ENCODE data around the gene ASB10.

Gene ASB10

DNA sequence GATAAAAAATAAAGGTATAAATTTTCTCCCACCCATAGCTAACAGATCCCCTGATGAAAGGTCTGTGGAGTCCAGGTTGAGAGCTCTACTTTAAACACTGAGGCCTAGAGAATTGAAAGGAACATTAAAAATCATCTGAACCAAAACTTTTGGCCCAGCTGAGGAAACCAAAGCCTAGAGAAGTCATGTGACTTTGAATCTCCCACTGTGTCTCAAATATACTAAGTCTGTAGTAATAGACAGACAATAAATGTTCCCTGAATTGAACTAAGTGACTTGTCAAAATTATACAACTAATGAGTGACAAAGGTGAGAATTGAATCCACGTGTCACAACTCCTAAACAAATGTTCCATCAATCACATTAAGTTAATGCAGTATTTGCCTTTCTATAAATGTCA, 25.3 kb downstream of the ASB10 start:
- no peak for DNase-seq

DNA sequence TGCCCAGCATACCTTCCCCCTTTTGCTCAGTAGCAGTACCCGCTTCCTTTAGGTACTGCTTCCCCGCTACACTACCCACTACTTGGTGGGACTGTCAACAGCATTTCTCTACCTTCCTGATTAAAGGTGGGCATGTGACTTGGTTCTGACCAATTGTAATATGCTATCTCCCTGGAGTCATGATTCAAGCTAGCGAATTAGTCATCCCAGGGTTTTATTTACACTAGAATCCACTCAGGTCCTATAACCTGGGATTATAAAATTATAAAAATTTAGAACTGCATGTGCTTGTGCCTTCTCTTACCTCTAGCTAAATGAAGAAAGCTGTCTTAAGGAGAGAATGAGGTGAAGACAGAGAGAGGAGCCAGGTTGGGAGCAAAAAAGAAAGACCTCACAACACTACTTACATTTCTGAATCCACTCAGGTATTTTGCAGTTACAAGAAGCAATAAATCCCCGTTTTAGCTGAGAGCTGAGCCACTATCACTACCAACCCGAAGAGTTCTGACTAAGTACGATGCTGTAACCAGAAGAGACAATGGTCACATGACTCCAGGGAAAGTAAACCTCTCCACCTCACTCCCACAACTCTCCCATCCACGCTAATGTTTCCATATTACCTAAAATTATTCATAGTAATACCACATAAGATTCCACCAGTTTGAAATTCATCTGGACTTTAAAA, 29.3 kb downstream of the ASB10 start:
- no peak for DNase-seq

DNA sequence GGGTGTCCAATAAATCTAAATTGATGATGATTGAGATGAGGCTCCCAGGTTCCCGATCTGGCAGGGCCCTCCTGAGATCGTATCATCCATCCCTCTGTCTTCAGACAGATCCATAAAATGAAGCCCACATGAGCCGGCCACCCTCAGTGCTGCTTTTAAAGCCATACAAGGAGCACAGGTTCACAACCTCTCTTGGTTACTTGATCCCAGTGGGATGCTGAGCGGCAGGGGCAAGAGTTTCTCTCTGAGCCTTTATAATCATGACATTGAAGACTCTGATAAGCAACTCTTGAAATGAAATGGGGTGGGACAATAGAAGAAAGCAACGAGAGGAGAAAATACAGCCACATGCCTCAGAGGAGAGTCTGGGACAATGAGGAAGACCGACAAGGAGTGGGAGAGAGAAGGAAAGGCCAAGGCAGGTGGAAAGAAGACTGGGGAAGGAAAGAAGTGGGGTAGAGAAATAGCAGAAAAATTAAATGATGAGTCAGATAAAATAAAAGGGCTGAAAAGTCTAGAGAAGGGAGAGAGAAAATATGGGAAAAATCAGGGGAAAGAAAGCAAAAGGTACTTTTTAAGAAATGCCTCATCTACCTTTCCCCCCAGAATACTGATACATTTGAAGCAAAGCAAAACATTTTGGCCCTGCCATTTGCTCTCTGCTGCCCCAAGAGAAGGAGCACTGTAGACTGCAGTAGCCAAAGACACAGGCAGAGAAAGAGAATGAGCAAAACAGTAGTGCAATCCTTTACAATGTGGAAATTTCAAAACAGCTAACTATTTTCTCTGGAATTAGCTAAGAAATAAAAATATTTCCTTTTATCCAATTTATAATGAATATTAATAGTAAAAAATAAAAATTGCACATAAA, 34.2 kb downstream of the ASB10 start:
- no peak for DNase-seq

DNA sequence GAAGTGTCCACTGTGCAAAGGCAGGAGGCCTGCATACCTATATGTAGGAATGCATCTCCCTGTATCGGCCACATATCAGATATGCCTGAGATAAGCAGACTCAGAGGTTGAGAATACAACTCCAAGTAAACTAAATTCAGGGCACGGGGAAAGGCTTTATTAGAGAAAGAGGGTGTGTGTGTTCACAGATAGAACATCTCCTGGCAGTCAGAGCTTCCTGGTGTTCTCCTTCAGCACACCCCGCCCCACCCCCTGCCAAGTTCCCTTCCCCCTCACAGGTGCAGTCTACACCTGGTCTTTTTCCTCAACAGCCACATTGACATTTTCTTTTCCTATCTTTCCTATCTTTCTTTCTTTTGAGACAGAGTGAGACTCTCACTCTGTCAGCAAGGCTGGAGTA, 36.7 kb downstream of the ASB10 start:
- no peak for DNase-seq

DNA sequence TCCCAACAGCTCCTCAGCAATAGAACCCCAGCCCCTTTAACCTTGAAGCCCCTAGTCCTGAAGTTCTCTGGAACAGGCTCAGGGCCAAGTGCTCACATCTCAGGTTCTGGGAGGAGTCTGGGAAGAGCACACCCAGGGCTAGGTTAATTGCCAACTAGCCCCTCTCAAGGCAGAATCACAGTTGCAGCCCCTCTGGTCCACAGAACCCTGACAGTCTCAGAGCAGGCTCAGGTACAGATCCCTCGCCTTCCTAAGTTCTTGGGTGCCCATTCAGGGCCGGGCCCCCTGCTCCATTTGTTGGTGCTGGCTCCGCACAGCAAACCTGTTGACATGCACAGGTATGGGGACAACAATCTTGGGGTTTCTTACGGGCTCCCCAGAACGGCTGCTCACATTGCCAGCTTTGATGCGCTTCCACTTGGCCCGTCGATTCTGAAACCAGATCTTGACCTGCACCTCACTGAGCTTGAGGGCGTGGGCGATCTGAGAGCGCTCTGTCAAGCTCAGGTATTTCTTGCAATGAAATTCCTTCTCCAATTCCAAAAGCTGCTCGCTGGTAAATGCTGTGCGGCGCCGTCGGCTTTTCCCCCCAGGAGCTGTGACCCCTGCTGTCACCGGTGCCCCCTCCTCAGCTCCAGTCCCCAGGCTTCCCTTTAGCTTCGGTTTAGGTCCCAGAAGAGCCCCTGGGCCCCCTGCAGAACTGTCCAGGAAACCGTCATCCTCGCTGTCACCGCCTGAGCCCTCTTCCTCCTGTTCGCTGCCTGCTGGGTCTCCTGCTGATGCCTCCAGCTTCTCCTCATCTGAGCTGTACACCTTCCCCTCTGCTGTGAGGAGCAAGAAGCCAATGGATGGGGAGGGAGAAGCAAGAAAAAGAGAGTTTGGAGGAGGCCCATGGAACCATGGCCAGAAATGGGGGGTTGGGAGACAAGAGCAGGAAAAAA, 38.5 kb downstream of the ASB10 start:
- no peak for DNase-seq

DNA sequence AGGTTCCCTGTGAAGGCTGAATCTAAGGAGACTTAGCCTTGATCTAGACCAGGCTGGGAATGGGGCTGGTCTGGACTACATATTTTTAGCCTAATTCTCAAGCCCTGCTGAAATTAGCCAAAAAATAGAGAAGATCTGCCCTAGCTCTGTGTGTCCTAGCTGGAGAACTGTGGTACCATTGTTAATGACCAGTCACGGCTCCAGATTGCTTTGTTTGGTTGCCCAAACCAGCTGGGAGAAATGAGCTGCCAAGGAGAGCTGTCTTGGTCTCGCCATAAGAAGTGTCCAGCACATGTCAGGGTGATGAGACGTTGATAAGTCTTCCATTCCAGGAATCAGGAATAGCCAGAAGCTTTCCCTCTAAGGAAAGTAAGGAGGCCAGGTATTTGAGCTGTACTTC, 40.3 kb downstream of the ASB10 start:
- no peak for DNase-seq

DNA sequence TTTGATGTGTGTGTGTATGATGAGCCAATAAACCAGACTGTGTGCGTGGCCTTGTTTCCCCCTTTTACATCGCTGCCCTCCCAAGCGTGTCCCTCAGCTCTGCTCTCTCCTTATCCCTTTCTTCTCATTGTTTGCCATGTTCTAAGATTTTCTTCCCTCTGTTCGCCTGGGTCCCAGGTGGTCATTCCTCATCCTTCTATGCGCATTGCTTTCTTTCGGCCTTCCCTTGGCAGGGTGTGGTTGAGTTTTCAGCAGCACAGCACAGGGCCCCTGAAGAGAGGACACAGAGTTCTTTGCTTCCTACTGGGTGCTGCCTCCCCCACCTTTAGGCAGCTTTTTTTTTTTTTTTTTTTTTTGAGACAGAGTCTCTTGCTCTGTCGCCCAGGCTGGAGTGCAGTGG, 42.7 kb downstream of the ASB10 start:
- DNase-seq: no peak

DNA sequence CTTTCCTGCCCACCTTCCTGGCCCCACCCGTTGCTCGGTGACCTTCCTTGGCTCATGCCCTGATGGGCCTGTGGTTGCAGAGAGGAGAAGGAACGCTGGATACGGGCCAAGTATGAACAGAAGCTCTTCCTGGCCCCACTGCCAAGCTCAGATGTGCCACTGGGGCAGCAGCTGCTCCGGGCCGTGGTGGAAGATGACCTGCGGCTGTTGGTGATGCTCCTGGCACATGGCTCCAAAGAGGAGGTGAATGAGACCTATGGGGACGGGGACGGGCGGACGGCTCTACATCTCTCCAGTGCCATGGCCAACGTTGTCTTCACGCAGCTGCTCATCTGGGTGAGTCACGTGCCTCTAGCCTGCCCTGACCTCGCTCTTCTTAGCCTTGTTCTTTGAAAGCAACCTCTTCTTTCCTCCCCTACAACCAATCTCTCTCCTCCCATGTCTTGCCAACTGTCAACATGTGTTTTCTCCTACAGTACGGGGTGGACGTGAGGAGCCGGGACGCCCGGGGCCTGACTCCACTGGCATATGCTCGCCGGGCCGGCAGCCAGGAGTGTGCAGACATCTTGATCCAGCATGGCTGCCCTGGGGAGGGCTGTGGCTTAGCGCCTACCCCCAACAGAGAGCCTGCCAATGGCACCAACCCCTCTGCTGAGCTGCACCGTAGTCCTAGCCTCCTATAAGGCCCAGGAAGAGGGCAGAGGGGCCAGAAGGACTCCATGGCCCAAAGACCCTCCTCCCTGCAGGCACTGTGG, 43.6 kb downstream of the ASB10 start:
- DNase-seq: no peak

DNA sequence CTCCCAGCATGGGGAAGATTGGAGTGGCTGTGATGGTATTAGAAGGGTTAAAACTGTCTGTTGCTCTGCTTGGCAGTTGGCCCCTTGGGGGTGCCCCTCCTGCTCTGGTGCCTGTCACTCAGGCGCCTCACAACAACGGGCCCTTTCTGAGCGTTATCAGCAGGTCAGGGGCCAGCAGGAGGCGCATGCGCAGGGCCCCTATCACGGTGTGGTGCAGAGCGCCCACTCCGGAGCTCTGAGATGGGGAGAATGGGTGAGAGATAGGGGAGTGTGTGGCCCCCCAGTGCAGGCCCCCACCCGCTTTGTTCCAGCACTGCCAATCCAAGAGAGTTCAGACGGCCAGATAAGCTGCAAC, 44.4 kb downstream of the ASB10 start:
- DNase-seq: no peak

DNA sequence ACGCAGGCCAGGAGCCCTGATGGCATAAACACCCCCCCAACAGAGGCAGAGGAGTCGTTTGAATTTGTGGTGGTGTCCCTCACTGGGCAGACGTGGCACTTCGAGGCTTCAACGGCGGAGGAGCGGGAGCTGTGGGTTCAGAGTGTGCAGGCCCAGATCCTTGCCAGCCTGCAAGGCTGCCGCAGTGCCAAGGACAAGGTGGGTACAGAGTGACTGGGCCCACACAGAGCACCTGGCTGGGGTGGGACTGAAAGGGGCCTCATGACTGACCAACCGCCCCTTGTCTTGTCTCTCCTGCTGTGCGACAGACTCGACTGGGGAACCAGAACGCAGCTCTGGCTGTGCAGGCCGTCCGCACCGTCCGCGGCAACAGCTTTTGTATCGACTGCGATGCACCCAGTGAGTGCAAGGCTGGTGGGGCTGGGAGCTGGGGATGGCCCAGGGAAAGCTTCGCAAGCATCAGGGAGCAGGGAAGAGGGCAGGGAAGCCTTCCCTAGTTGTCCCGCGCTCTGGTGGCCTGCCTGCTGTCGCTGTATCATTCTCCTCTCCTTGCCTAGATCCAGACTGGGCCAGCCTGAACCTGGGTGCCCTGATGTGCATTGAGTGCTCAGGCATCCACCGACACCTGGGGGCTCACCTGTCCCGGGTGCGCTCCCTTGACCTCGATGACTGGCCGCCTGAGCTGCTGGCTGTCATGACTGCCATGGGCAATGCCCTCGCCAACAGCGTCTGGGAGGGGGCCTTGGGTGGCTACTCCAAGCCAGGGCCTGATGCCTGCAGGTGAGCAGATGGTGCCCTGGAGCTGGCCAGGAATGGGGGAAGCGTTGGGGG, 45.0 kb downstream of the ASB10 start:
- DNase-seq: no peak

DNA sequence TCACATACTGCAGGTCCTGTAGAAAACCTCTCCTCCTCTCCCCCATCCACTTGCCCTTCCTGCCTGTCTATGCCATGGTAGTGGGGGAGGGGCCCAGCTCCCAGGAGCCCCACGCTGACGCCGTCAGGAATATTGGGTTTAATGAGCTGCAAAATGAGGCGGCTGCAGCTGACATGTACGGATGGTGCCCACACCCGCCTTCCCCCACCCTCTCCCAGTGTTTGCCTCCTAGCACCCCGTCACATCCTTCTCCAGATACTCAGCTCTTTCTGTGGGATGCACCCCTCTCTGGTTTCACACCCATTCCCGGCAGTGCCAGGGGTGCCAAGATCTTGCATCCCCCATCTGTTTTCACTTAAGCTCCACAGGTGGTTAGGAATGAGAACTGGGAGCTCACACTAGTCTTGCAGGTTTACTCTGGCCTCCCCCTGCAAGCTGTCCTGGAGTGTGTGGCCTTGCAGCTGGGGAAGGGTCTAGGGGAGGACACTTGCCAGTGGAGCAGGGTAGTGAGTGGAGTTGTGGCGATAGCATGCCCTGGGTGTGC, 45.7 kb downstream of the ASB10 start:
- no peak for DNase-seq

DNA sequence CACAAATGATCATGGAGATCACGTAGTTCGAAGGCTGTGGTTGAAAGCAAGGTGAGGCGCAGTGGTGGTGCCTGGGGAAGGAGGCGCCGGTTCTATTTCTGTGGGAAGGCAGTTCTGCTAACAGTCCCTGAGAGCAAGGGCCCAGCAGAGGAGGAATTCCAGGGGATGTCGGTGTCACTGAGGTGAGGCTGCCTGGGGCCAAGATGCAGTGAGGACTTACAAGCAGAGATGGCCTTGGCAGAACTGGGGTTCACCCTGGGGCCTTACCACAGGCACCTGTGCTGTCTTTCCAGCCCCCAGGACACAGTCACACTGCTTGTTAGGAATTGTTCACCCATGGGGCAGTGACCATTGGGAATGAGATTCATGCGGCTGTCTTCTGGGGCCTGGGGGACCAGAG, 46.2 kb downstream of the ASB10 start:
- no peak for DNase-seq

DNA sequence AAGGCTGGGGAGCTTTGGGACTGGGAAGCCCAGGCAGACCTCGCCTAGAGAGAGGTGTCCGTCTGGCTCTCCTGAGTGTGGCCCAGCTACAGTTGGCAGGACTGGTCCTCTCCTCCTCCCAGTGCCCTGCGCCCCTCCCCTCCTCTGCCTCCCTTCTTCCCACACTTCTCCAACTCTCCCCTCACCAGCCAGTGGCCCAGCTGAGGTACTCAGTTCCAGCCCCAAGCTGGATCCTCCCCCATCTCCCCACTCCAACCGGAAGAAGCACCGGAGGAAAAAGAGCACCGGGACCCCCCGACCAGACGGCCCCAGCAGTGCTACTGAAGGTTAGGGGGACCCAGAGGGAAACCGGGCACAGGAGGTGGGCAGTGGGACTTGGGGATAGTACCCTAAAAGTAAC, 47.3 kb downstream of the ASB10 start:
- no peak for DNase-seq

DNA sequence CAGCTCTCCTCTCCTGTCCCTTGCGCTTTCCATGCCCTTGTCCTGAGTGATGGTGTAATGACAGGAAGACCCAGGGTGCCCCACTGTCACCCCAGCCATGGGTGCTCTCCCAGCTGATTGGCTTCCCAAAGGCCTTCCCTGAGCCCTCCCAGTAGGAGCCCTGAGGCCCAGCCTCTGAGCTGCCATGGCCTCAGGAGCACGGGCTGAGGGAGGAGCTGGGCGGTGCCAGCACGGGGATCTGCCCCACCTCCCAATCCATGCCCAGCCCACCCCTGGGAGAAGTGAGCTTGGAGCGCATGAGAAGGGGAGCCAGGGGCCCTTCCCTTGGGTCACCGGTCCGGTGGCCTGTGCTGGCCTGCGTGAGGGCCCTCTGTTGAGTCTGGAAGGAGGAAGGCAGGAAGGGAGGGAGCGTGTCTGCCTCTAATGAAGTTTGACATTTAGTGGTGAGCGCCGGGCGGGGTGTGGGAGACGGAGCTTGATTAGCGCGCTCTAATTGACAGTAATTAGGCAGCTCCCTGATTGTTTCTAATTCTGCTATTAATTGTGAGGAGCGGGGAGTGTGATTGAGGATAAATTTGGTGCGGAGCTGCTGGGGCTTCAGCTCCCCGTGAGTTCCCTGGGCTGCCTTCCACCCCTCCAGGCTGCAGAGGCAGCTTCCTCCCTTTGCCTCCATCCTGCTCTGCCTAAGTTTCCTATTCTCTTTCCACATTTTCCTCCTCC, 47.8 kb downstream of the ASB10 start:
- DNase-seq: no peak

DNA sequence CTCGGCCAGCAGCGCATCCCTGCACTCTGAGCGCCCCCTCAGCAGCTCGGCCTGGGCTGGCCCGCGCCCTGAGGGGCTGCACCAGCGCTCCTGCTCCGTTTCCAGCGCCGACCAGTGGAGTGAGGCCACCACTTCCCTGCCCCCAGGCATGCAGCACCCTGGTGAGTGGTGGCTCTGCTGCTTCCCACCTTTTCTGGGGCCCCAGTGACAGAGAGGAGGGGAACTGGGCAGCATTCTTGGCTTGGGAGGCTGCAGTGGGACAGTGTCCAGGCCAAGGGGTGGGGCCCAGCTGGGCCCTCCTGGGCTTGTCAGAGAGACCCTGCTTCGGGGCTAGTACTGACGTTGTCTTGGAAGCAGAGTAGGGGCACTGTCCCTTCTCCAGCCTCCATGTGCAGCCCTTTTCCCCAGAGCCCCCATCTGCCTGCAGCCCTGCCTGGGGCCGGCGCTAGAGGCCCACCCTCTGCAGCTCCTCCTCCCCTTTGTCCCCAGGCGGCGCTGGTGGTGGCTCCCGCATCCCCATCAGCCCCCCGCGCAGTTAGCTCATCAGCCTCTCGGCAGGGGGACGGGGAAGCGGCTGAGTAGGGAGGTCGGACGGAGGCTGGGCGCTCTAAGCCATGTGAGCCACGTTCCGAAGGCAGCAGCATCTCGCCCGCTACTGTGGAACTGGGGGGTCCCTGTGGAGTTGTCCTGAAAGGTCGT, 48.7 kb downstream of the ASB10 start:
- no peak for DNase-seq

DNA sequence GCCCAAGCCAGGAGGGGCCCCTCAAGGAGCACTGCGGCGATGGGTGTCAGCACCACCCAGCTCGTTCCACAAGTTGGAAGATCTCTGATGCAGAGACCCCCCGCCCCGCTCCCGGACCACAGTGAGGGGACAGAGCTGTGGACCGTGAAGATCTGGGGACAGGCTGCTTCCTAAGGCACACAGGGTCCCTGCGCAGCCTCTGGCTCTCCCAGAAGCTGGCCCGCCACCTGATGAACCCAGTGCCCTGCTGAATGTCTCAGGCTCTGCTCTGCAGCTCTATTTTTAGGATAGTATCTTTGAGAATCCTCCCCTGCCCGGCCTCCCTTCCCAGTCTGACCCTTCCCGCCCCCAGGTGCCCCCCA, 49.3 kb downstream of the ASB10 start:
- no peak for DNase-seq

DNA sequence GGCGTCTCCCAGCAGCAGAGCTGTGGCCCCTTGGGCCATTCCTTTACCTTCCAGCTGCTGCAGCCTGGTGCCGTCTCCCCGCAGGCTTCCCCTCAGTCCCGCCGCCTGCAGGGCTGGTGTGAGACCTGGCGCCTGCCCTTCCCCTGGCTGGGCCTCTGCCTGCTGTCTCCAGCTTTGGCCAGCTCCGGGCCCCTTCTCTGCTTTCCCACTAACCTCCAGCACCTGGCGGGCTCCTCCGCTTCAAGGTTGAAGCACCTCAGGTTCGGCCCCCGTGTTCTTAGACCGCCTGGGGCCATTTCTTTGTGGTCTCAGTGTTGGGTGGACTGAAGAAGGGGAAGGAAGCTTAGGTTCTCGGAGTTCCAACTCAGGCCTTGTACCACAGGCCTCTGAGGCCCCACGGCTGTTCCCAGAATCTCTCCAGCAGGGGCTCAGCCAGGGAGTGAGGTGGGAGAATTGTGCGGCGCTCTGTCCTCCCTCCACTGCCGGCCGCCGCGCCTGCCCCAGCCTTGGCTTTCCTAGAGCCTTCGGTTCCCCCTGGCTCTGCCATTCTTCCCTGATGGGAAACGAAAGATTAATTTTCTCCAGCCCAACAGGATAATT, 49.9 kb downstream of the ASB10 start:
- DNase-seq: no peak

DNA sequence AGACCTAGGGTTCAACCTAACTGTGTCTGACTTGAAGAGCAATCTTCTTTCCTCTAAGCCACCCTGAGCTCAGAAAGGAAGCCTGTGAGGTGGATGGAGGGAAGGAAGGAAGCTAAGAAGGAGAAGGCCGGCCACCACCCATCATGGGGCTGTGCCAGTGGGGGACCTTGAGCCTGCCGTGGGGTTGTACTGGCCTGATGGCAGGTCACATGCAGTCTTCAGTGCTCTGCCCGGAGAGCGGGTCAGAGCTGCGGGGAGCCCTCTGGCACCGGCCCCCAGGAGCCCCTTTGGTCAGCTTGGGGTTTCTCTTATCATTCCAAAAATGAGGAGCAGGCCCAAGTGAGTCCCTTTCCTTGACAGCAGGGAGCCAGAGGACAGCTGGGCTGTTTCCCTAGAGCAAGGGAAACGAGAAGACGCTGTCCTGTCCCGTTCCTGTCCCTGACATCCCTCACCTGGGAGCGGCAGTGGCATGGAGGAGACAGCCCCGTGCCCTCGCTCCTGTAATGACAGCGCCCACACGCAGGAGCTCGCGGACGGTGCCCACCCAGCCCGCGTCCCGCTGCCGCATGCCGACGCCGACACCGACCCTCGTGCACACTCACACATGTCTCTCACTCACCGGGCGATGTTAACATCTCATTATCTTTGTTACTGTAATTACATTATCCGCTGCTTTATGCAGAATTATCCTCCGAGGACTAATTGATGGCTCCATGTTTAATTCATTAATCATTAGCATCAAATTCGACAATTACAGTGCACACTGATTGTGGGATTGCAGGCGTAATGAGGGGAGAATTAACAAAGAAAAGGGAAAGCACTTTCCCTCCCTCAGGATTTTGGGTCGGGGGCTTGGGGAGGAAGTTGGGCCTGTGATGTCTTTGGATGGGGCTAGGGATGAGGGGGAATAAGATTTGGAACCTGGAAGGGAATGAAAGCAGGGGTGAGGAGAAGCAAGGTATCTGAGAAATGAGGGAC, 50.9 kb downstream of the ASB10 start:
- no peak for DNase-seq

DNA sequence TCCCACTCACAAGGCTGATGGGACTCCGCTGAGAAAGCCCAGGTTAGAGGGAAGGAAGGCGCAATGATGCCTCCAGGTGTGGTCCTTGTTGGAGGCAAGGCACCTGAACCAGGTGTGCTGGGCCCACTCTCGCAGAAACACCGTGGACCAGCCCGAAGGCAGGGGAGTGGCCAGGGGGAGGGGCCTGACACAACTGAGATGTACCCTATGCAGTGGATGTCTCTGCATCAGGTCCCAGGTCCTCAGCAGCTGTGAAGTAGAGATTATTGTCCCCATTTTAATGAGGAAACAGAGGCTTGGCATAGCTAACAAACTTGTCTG, 51.6 kb downstream of the ASB10 start:
- DNase-seq: no peak
